Parathyroid adenoma (tissue), 2 donors: Measurements from ENCODE around the gene AGXT2.

ENCODE experiments used
- H2AFZ ChIP-seq: fragments of 300-600 bp; sonication (generic); one replicate; pipeline ENCODE4 v1.7.0; 2017; ENCODE audit warnings: antibody characterized with exemption, mild to moderate bottlenecking
- H3K27ac ChIP-seq: fragments of 300-600 bp; sonication (generic); one replicate; pipeline ENCODE4 v1.7.0; 2017
- H3K27me3 ChIP-seq: fragments of 300-600 bp; sonication (generic); one replicate; pipeline ENCODE4 v1.7.0; 2017; ENCODE audit warnings: low read length; ENCODE audit not compliant: control insufficient read depth, insufficient read depth
- H3K36me3 ChIP-seq: fragments of 300-600 bp; sonication (generic); one replicate; pipeline ENCODE4 v1.7.0; 2017; ENCODE audit warnings: low read length; ENCODE audit not compliant: control insufficient read depth, insufficient read depth
- H3K4me1 ChIP-seq: fragments of 300-600 bp; sonication (generic); one replicate; pipeline ENCODE4 v1.7.0; 2017; ENCODE audit warnings: control low read depth
- H3K4me2 ChIP-seq: fragments of 300-600 bp; sonication (generic); one replicate; pipeline ENCODE4 v1.7.0; 2017; ENCODE audit warnings: low read length
- H3K4me3 ChIP-seq: fragments of 300-600 bp; sonication (generic); one replicate; pipeline ENCODE4 v1.7.0; 2017; ENCODE audit warnings: low read depth, low read length
- H3K79me2 ChIP-seq: fragments of 300-600 bp; sonication (generic); one replicate; pipeline ENCODE4 v1.7.0; 2017; ENCODE audit warnings: control low read depth
- H3K9ac ChIP-seq: fragments of 300-600 bp; sonication (generic); one replicate; pipeline ENCODE4 v1.7.0; 2017; ENCODE audit warnings: mild to moderate bottlenecking
- H3K9me3 ChIP-seq: fragments of 300-600 bp; sonication (generic); one replicate; pipeline ENCODE4 v1.7.0; 2017; ENCODE audit warnings: low read length; ENCODE audit not compliant: control insufficient read depth
- CTCF ChIP-seq: fragments of 300-600 bp; sonication (generic); IDR thresholded peaks from one replicate; pipeline ENCODE4 v1.7.0; 2017; ENCODE audit warnings: antibody characterized with exemption, mild to moderate bottlenecking
- donor health status: primary hyperparathyroidism.

The AGXT2 gene

GRCh38 chr5:35015063-35015462 lies 32.7 kb downstream of the AGXT2 start:
- Histone ChIP-seq H3K79me2 (no peaks in the 10 kb centered on the region), H3K9me3 (no peaks in the 10 kb centered on the region), H3K9ac (no peak overlapping the region), H2AFZ (no peak overlapping the region), H3K4me1 (no peaks in the 10 kb centered on the region), H3K4me2 (no peak overlapping the region), H3K27ac (no peak overlapping the region), H3K36me3 (no peaks in the 10 kb centered on the region), H3K27me3 (no peaks in the 10 kb centered on the region), H3K4me3 (no peak overlapping the region)
- no peak for TF ChIP-seq CTCF

GRCh38 chr5:35012796-35013195 lies 35.0 kb downstream of the AGXT2 start:
- H3K9ac ChIP-seq = no peak overlapping the region
- H3K4me2 ChIP-seq = no peak overlapping the region
- no peak overlapping the region for H3K27ac ChIP-seq
- H3K79me2 ChIP-seq = no peaks in the 10 kb centered on the region
- H3K4me1 ChIP-seq = no peaks in the 10 kb centered on the region
- H3K9me3 ChIP-seq = no peaks in the 10 kb centered on the region
- H3K27me3 ChIP-seq = no peaks in the 10 kb centered on the region
- H2AFZ ChIP-seq = no peak overlapping the region
- TF ChIP-seq CTCF = no peak
- no peaks in the 10 kb centered on the region for H3K36me3 ChIP-seq
- no peak overlapping the region for H3K4me3 ChIP-seq

DNA sequence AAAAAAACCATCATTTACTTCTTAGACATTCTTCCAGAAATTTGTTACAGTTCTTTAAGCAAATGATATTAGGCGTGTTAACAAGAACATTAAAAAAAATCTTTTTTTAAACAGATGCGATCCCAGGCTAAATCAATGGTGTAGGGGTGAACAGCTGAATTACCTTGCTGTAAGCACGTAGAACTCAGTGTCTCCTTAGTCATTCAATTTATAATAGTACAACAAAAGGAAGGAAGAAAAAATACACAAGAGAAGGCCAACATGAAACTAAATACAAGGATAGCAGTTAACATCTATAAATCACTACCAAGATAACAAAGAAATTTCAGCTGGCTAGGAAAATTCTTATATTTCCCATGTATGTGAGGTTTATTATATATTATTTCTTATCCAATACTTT lies 35.4 kb downstream of the AGXT2 start:
- H3K4me3 ChIP-seq = no peak overlapping the region
- no peak overlapping the region for H3K4me2 ChIP-seq
- no peak for TF ChIP-seq CTCF
- no peak overlapping the region for H3K27ac ChIP-seq
- no peaks in the 10 kb centered on the region for H3K36me3 ChIP-seq
- H2AFZ ChIP-seq = no peak overlapping the region
- H3K9me3 ChIP-seq = no peaks in the 10 kb centered on the region
- no peaks in the 10 kb centered on the region for H3K79me2 ChIP-seq
- H3K27me3 ChIP-seq = no peaks in the 10 kb centered on the region
- H3K9ac ChIP-seq = no peak overlapping the region
- H3K4me1 ChIP-seq = no peaks in the 10 kb centered on the region

GRCh38 chr5:35010676-35011075 lies 37.1 kb downstream of the AGXT2 start:
- Histone ChIP-seq H3K4me1 (no peaks in the 10 kb centered on the region), H3K4me3 (no peak overlapping the region)
- TF ChIP-seq CTCF = no peak

GRCh38 chr5:35009657-35010056 lies 38.1 kb downstream of the AGXT2 start:
- no peak overlapping the region for H2AFZ ChIP-seq
- no peaks in the 10 kb centered on the region for H3K9me3 ChIP-seq
- no peak overlapping the region for H3K27ac ChIP-seq
- H3K79me2 ChIP-seq = no peaks in the 10 kb centered on the region
- no peaks in the 10 kb centered on the region for H3K36me3 ChIP-seq
- no peaks in the 10 kb centered on the region for H3K4me1 ChIP-seq
- H3K9ac ChIP-seq = no peak overlapping the region
- H3K4me3 ChIP-seq = no peak overlapping the region
- no peaks in the 10 kb centered on the region for H3K27me3 ChIP-seq
- no peak overlapping the region for H3K4me2 ChIP-seq
- no peak for TF ChIP-seq CTCF

More at GRCh38 chr5:35010676-35011075, 37.1 kb downstream of the AGXT2 start:
- no peak overlapping the region for H3K4me2 ChIP-seq
- H3K36me3 ChIP-seq = no peaks in the 10 kb centered on the region
- H3K9me3 ChIP-seq = no peaks in the 10 kb centered on the region
- no peak overlapping the region for H2AFZ ChIP-seq
- H3K9ac ChIP-seq = no peak overlapping the region
- H3K79me2 ChIP-seq = no peaks in the 10 kb centered on the region
- H3K27me3 ChIP-seq = no peaks in the 10 kb centered on the region
- H3K27ac ChIP-seq = no peak overlapping the region
